Esophagus squamous epithelium (tissue), 5 donors: Measurements from ENCODE around the gene AHRR. TPM values are rescaled to one million over a fixed set of nuclear protein-coding genes. Genes with fewer than 3 reads are reported as not detected.

ENCODE experiments used
- DNase-seq: peaks from one replicate; lab custom pipeline; 2025; lab: John Stamatoyannopoulos, UW
- H3K27ac ChIP-seq, 4 donors: fragments of 200-600 bp; sonication (generic); one replicate each; pipeline ENCODE4 v1.5.1; 2016 to 2019; ENCODE audit warnings: mild to moderate bottlenecking in 1 of 4
- H3K27me3 ChIP-seq, 4 donors: fragments of 200-600 bp; sonication (generic); 1 replicate in 3 of 4; 2 replicates in 1 of 4; pipeline versions ENCODE4 v1.5.1 to v1.6.0; 2017 to 2021; ENCODE audit warnings: antibody characterized with exemption in 1 of 4
- H3K36me3 ChIP-seq, 3 donors: fragments of 200-600 bp; sonication (generic); one replicate each; pipeline ENCODE4 v1.5.1; 2016 to 2019
- H3K4me1 ChIP-seq, 3 donors: fragments of 200-600 bp; sonication (generic); one replicate each; pipeline ENCODE4 v1.5.1; 2017 to 2019
- H3K4me3 ChIP-seq, 4 donors: fragments of 200-600 bp; sonication (generic); 1 replicate in 3 of 4; 2 replicates in 1 of 4; pipeline ENCODE4 v1.5.1; 2016 to 2019; ENCODE audit warnings: mild to moderate bottlenecking in 2 of 4, moderate library complexity in 1 of 4
- H3K9me3 ChIP-seq, 3 donors: fragments of 200-600 bp; sonication (generic); one replicate each; pipeline ENCODE4 v1.5.1; 2016 to 2019
- POLR2A ChIP-seq, 4 donors: fragments of 450-650 bp; IDR thresholded peaks; one replicate each; pipeline ENCODE4 v1.6.1; 2017; ENCODE audit warnings: antibody characterized with exemption in 4 of 4, mild to moderate bottlenecking in 4 of 4, moderate library complexity in 3 of 4
- WGBS, 2 donors: methylation state at CpG; one replicate each; pipeline ENCODE4 v1.1.5; 2018; 5-methylcytosine and 5-hydroxymethylcytosine counted together
- intact Hi-C: fragments of 100-400 bp; cut with DNase I; formaldehyde crosslinking; loops from one replicate; pipeline ENCODE4 v1.15.0; 2022
- total RNA-seq, 4 donors: library from RNA; depleted of rRNA; stranded (reverse); fragments of >200 nt; gene quantifications; one replicate each; pipeline ENCODE4 v1.1.0, GENCODE V29; 2016
- TF ChIP-seq, protein P1 (sequence below), 6 experiments: fragments of 450-650 bp in 4 of 6; fragments of 200-600 bp in 2 of 6; sonication (generic) in 2 of 6; IDR thresholded peaks; one replicate each; pipeline ENCODE4 v1.5.1; 2016 to 2019; ENCODE audit warnings: antibody characterized with exemption in 6 of 6, mild to moderate bottlenecking in 4 of 6, moderate library complexity in 4 of 6
- donor health status: DM: yes; HTN: yes; CAD: no.

AHRR gene
- total RNA-seq, 4 donors from 2014 or later: 0.66 to 1.5 (median 1.1) TPM

- intact Hi-C loops: no loop called here
- H3K27ac ChIP-seq: no peak overlapping the region
- no peaks in the 10 kb centered on the region for H3K27me3 ChIP-seq
- peaks cover 8 to 96% (median 13%) of the 10 kb centered on the region in 3 donors for H3K36me3 ChIP-seq
- H3K9me3 ChIP-seq: no peaks in the 10 kb centered on the region
- no peak for TF ChIP-seq POLR2A (IDR thresholded peaks at IDR 0.05)
- TF ChIP-seq, protein P1, sequence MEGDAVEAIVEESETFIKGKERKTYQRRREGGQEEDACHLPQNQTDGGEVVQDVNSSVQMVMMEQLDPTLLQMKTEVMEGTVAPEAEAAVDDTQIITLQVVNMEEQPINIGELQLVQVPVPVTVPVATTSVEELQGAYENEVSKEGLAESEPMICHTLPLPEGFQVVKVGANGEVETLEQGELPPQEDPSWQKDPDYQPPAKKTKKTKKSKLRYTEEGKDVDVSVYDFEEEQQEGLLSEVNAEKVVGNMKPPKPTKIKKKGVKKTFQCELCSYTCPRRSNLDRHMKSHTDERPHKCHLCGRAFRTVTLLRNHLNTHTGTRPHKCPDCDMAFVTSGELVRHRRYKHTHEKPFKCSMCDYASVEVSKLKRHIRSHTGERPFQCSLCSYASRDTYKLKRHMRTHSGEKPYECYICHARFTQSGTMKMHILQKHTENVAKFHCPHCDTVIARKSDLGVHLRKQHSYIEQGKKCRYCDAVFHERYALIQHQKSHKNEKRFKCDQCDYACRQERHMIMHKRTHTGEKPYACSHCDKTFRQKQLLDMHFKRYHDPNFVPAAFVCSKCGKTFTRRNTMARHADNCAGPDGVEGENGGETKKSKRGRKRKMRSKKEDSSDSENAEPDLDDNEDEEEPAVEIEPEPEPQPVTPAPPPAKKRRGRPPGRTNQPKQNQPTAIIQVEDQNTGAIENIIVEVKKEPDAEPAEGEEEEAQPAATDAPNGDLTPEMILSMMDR (IDR thresholded peaks at IDR 0.05): no peak
- H3K4me3 ChIP-seq: no peak overlapping the region
- DNase-seq: no peak
- H3K4me1 ChIP-seq: peaks cover 0 to 25% (median 0%) of the 10 kb centered on the region in 3 donors
- WGBS, 2 donors: 60 to 78% methylated on average over 12 of the region's 12 CpGs
Observed at GRCh38 chr5:312845-313244, 8.7 kb upstream of the AHRR start.

GRCh38 chr5:313265-313664 lies 8.2 kb upstream of the AHRR start:
- Histone ChIP-seq H3K27ac (no peak overlapping the region), H3K36me3 (peaks cover 8 to 92% (median 11%) of the 10 kb centered on the region in 3 donors), H3K4me3 (no peak overlapping the region), H3K9me3 (no peaks in the 10 kb centered on the region), H3K4me1 (peaks cover 0 to 24% (median 0%) of the 10 kb centered on the region in 3 donors), H3K27me3 (peaks cover 0 to 1% (median 0%) of the 10 kb centered on the region in 4 donors)
- no peak for DNase-seq
- no peak for TF ChIP-seq POLR2A (IDR thresholded peaks at IDR 0.05)
- TF ChIP-seq, protein P1 (IDR thresholded peaks at IDR 0.05): no peak
- 83 to 85% methylated on average over 5 to 7 of the region's 7 CpGs for WGBS, 2 donors
- intact Hi-C loops: no loop called here

DNA sequence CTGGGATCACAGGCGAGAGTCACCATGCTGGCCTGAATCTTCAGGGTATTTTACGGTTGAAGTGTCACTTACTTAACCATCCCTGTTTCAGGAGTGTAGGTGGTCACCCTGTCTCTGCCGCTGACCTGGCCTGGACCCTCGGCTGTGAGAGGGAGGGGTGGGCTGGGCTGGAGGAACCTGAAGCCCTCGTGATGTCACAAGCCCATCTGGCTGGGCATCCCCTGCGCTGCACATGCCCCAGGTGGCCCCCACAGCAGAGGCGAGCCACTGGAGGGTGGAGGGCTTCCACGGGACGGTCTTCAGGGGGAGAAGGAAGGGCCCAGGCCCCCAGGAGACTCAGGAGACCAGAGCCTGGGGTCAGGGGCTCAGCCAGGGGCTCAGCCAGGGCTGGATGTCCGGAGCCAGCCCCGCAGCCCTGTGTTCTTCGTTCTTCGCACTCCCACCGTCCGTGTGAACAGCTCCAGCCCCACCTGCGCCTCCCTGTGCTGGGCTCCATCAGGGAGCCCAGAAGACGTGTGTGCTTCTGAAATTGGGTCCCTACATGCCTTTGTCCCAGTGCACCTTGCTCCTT lies 7.6 kb upstream of the AHRR start:
- intact Hi-C loops: no loop called here
- Histone ChIP-seq H3K4me3 (no peak overlapping the region), H3K4me1 (peaks cover 0 to 26% (median 0%) of the 10 kb centered on the region in 3 donors), H3K36me3 (peaks cover 8 to 85% (median 11%) of the 10 kb centered on the region in 3 donors), H3K27ac (no peak overlapping the region), H3K9me3 (no peaks in the 10 kb centered on the region), H3K27me3 (peaks cover 0 to 7% (median 0%) of the 10 kb centered on the region in 4 donors)
- TF ChIP-seq POLR2A (IDR thresholded peaks at IDR 0.05): no peak
- TF ChIP-seq, protein P1 (IDR thresholded peaks at IDR 0.05): no peak
- WGBS, 2 donors: 54 to 73% methylated on average over 4 to 8 of the region's 17 CpGs
- DNase-seq: no peak

DNA sequence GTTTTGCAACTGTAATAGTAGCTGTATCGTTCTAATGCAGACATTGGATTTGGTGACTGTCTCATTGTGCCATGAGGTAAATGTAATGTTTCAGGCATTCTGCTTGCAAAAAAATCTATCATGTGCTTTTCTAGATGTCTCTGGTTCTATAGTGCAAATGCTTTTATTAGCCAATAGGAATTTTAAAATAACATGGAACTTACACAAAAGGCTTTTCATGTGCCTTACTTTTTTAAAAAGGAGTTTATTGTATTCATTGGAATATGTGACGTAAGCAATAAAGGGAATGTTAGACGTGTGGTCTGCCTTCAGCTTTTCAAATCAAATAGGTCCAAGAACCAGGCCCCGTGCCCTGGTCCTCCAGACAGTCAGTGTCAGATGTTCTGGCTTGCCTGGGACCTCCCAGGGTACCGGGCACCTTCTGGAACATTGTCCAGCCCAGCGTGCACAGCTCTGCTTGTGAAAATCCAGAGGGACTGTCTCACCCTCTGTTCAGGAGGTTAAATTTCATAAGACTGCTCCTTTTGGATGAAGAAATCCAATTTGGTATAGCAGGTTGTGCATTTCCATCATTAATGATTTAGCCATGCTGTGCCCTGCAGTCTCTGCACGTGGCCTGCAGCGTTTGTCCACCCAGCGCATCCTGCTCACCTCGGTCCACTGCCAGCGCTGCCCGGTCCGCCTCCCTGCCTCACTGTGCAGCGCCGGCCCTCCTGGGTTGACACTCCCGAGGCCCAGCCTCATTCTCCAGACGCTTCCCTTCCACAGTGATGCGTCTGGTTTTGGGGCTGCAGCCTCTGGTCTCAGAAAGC lies 6.6 kb upstream of the AHRR start:
- DNase-seq: no peak
- H3K4me3 ChIP-seq: no peak overlapping the region
- intact Hi-C loops: no loop called here
- no peaks in the 10 kb centered on the region for H3K9me3 ChIP-seq
- peaks cover 0 to 17% (median 0%) of the 10 kb centered on the region in 4 donors for H3K27me3 ChIP-seq
- H3K27ac ChIP-seq: no peak overlapping the region
- H3K36me3 ChIP-seq: peaks cover 8 to 75% (median 11%) of the 10 kb centered on the region in 3 donors
- no peak for TF ChIP-seq POLR2A (IDR thresholded peaks at IDR 0.05)
- TF ChIP-seq, protein P1 (IDR thresholded peaks at IDR 0.05): no peak
- 76 to 88% methylated on average over 9 to 13 of the region's 18 CpGs for WGBS, 2 donors
- H3K4me1 ChIP-seq: peaks cover 0 to 28% (median 0%) of the 10 kb centered on the region in 3 donors
